Immature natural killer cell (primary cell): ENCODE measurements around the gene ABCA6. TPM values are rescaled to one million over a fixed set of nuclear protein-coding genes. Genes with fewer than 3 reads are reported as not detected.

Experiments
- DNase-seq, 3 donors: peaks; one replicate each; pipeline ENCODE4 v3.0.0; 2022; ENCODE audit warnings: mixed read lengths in 1 of 3
- H3K27ac Mint-ChIP-seq, 6 donors: one replicate each; pipeline ENCODE4 v1.8.0; 2020; ENCODE audit warnings: mixed read lengths in 6 of 6, mild to moderate bottlenecking in 5 of 6, inconsistent platforms in 4 of 6, moderate library complexity in 3 of 6
- H3K27me3 Mint-ChIP-seq, 3 donors: one replicate each; pipeline ENCODE4 v1.8.0; 2020 to 2021; ENCODE audit warnings: low read depth in 3 of 3, mild to moderate bottlenecking in 3 of 3, mixed read lengths in 3 of 3, moderate library complexity in 3 of 3, inconsistent platforms in 1 of 3
- H3K36me3 Mint-ChIP-seq, 3 donors: one replicate each; pipeline ENCODE4 v1.8.0; 2020; ENCODE audit warnings: mixed read lengths in 3 of 3, inconsistent platforms in 2 of 3, mild to moderate bottlenecking in 2 of 3
- H3K4me1 Mint-ChIP-seq, 2 donors: one replicate each; pipeline ENCODE4 v1.8.0; 2020; ENCODE audit warnings: inconsistent platforms in 2 of 2, mild to moderate bottlenecking in 2 of 2, mixed read lengths in 2 of 2, moderate library complexity in 1 of 2
- H3K4me3 Mint-ChIP-seq, 5 donors: one replicate each; pipeline ENCODE4 v1.8.0; 2020; ENCODE audit warnings: mild to moderate bottlenecking in 5 of 5, mixed read lengths in 5 of 5, inconsistent platforms in 3 of 5, moderate library complexity in 3 of 5
- H3K9me3 Mint-ChIP-seq, 6 donors: one replicate each; pipeline ENCODE4 v1.8.0; 2020; ENCODE audit warnings: mild to moderate bottlenecking in 6 of 6, mixed read lengths in 6 of 6, inconsistent platforms in 4 of 6, moderate library complexity in 3 of 6
- polyA plus RNA-seq, 3 donors: library from polyadenylated mRNA; unstranded; fragments of 300-500 nt; fragmentation: Illumina TruSeq; gene quantifications; one replicate each; pipeline ENCODE4 v1.2.3, GENCODE V29; 2021

ABCA6 gene
- polyA plus RNA-seq, 3 donors from 2014 or later = not detected

GRCh38 chr17:69117855-69118784 lies 23.6 kb downstream of the ABCA6 start:
- Mint-ChIP-seq H3K4me3 (no peak overlapping the region), H3K27ac (no peak overlapping the region), H3K9me3 (no peaks in the 10 kb centered on the region), H3K27me3 (peaks cover 0 to 7% (median 1%) of the 10 kb centered on the region in 3 donors), H3K36me3 (no peaks in the 10 kb centered on the region), H3K4me1 (no peaks in the 10 kb centered on the region)
- no peak for DNase-seq

- no peak for DNase-seq
- Mint-ChIP-seq H3K36me3 (no peaks in the 10 kb centered on the region), H3K27me3 (peaks cover 0 to 3% (median 2%) of the 10 kb centered on the region in 3 donors), H3K4me3 (no peak overlapping the region), H3K27ac (no peak overlapping the region), H3K9me3 (peaks cover 0 to 1% (median 0%) of the 10 kb centered on the region in 6 donors), H3K4me1 (no peaks in the 10 kb centered on the region)
These were observed 29.9 kb downstream of the ABCA6 start for GRCh38 chr17:69111794-69112193.

- Mint-ChIP-seq H3K4me3 (no peak overlapping the region), H3K27me3 (peaks cover 0 to 3% (median 2%) of the 10 kb centered on the region in 3 donors), H3K9me3 (peaks cover 0 to 1% (median 0%) of the 10 kb centered on the region in 6 donors), H3K27ac (no peak overlapping the region), H3K4me1 (no peaks in the 10 kb centered on the region), H3K36me3 (no peaks in the 10 kb centered on the region)
- no peak for DNase-seq
These were observed 35.6 kb downstream of the ABCA6 start for GRCh38 chr17:69105907-69106730.

- no peaks in the 10 kb centered on the region for H3K4me1 Mint-ChIP-seq
- no peak overlapping the region for H3K4me3 Mint-ChIP-seq
- DNase-seq = no peak
- no peaks in the 10 kb centered on the region for H3K36me3 Mint-ChIP-seq
- H3K27me3 Mint-ChIP-seq = no peaks in the 10 kb centered on the region
- no peak overlapping the region for H3K27ac Mint-ChIP-seq
- no peaks in the 10 kb centered on the region for H3K9me3 Mint-ChIP-seq
These were observed 38.0 kb downstream of the ABCA6 start for GRCh38 chr17:69103557-69104233.

- no peak for DNase-seq
- Mint-ChIP-seq H3K4me3 (no peak overlapping the region), H3K27me3 (no peaks in the 10 kb centered on the region), H3K4me1 (peaks cover 0 to under 1% of the 10 kb centered on the region in 2 donors), H3K9me3 (no peaks in the 10 kb centered on the region), H3K27ac (no peak overlapping the region), H3K36me3 (peaks cover 0 to 3% (median 0%) of the 10 kb centered on the region in 3 donors)
These were observed 43.1 kb downstream of the ABCA6 start for GRCh38 chr17:69098625-69099024.

GRCh38 chr17:69096541-69096940 lies 45.2 kb downstream of the ABCA6 start:
- Mint-ChIP-seq H3K36me3 (peaks cover 0 to 3% (median 3%) of the 10 kb centered on the region in 3 donors), H3K4me1 (peaks cover 5 to 8% of the 10 kb centered on the region in 2 donors), H3K27ac (no peak overlapping the region), H3K27me3 (peaks cover 0 to 2% (median 0%) of the 10 kb centered on the region in 3 donors), H3K4me3 (no peak overlapping the region), H3K9me3 (no peaks in the 10 kb centered on the region)
- DNase-seq = no peak

- H3K27ac Mint-ChIP-seq = no peak overlapping the region
- DNase-seq = no peak
- H3K27me3 Mint-ChIP-seq = peaks cover 0 to 3% (median 2%) of the 10 kb centered on the region in 3 donors
- H3K36me3 Mint-ChIP-seq = peaks cover 0 to 6% (median 3%) of the 10 kb centered on the region in 3 donors
- no peak overlapping the region for H3K4me3 Mint-ChIP-seq
- H3K9me3 Mint-ChIP-seq = no peaks in the 10 kb centered on the region
- H3K4me1 Mint-ChIP-seq = peaks cover 5 to 8% of the 10 kb centered on the region in 2 donors
These were observed 47.7 kb downstream of the ABCA6 start for GRCh38 chr17:69093995-69094394.

GRCh38 chr17:69093279-69093789 lies 48.4 kb downstream of the ABCA6 start:
- H3K27me3 Mint-ChIP-seq = peaks cover 0 to 3% (median 3%) of the 10 kb centered on the region in 3 donors
- H3K4me3 Mint-ChIP-seq = peak overlapping the region; percentile 28 to 66 (median 57)
- peaks cover 0 to 1% (median 0%) of the 10 kb centered on the region in 6 donors for H3K9me3 Mint-ChIP-seq
- H3K4me1 Mint-ChIP-seq = peaks cover 5 to 8% of the 10 kb centered on the region in 2 donors
- peaks cover 0 to 7% (median 6%) of the 10 kb centered on the region in 3 donors for H3K36me3 Mint-ChIP-seq
- no peak for DNase-seq
- no peak overlapping the region for H3K27ac Mint-ChIP-seq

GRCh38 chr17:69090365-69090764 lies 51.3 kb downstream of the ABCA6 start:
- no peak overlapping the region for H3K27ac Mint-ChIP-seq
- H3K36me3 Mint-ChIP-seq = peaks cover 0 to 7% (median 3%) of the 10 kb centered on the region in 3 donors
- H3K4me3 Mint-ChIP-seq = no peak overlapping the region
- peaks cover 5 to 8% of the 10 kb centered on the region in 2 donors for H3K4me1 Mint-ChIP-seq
- H3K9me3 Mint-ChIP-seq = peaks cover 0 to 1% (median 0%) of the 10 kb centered on the region in 6 donors
- DNase-seq = no peak
- peaks cover 0 to 4% (median 3%) of the 10 kb centered on the region in 3 donors for H3K27me3 Mint-ChIP-seq

GRCh38 chr17:69088643-69089200 lies 53.0 kb downstream of the ABCA6 start:
- peaks cover 0 to 7% (median 3%) of the 10 kb centered on the region in 3 donors for H3K36me3 Mint-ChIP-seq
- DNase-seq = no peak
- no peak overlapping the region for H3K27ac Mint-ChIP-seq
- no peak overlapping the region for H3K4me3 Mint-ChIP-seq
- H3K27me3 Mint-ChIP-seq = peaks cover 0 to 4% (median 3%) of the 10 kb centered on the region in 3 donors
- H3K9me3 Mint-ChIP-seq = peaks cover 0 to 1% (median 0%) of the 10 kb centered on the region in 6 donors
- H3K4me1 Mint-ChIP-seq = peaks cover 5 to 8% of the 10 kb centered on the region in 2 donors

GRCh38 chr17:69086641-69087040 lies 55.1 kb downstream of the ABCA6 start:
- no peak overlapping the region for H3K4me3 Mint-ChIP-seq
- H3K36me3 Mint-ChIP-seq = peaks cover 4 to 14% (median 7%) of the 10 kb centered on the region in 3 donors
- H3K4me1 Mint-ChIP-seq = no peaks in the 10 kb centered on the region
- DNase-seq = no peak
- H3K27me3 Mint-ChIP-seq = peaks cover 0 to 3% (median 2%) of the 10 kb centered on the region in 3 donors
- H3K27ac Mint-ChIP-seq = no peak overlapping the region
- H3K9me3 Mint-ChIP-seq = peaks cover 0 to 2% (median 0%) of the 10 kb centered on the region in 6 donors

GRCh38 chr17:69084911-69085310 lies 56.8 kb downstream of the ABCA6 start:
- Mint-ChIP-seq H3K4me3 (no peak overlapping the region), H3K27me3 (peaks cover 0 to 2% (median under 1%) of the 10 kb centered on the region in 3 donors), H3K9me3 (peaks cover 0 to 2% (median 0%) of the 10 kb centered on the region in 6 donors), H3K4me1 (no peaks in the 10 kb centered on the region), H3K36me3 (peaks cover 4 to 11% (median 7%) of the 10 kb centered on the region in 3 donors), H3K27ac (no peak overlapping the region)
- no peak for DNase-seq

- H3K27me3 Mint-ChIP-seq = peaks cover 0 to 2% (median 0%) of the 10 kb centered on the region in 3 donors
- H3K9me3 Mint-ChIP-seq = peaks cover 0 to 2% (median 0%) of the 10 kb centered on the region in 6 donors
- no peaks in the 10 kb centered on the region for H3K4me1 Mint-ChIP-seq
- H3K4me3 Mint-ChIP-seq = no peak overlapping the region
- H3K27ac Mint-ChIP-seq = no peak overlapping the region
- no peak for DNase-seq
- H3K36me3 Mint-ChIP-seq = peaks cover 3 to 11% (median 4%) of the 10 kb centered on the region in 3 donors
These were observed 59.0 kb downstream of the ABCA6 start for GRCh38 chr17:69082696-69083095.
